ENCODE results near the gene HIBADH.
A peak's percentile ranks its signal among the peaks of the same experiment; 100 is the strongest.
"Not testable (repeated sequence)": the region's sequence is repeated elsewhere in the genome, so short reads cannot be mapped to it uniquely, and the experiment has no call there.

The HIBADH gene

GRCh38 chr7:27581119-27581518 lies 81.6 kb downstream of the HIBADH start:
- no peak overlapping the region for H3K27ac ChIP-seq
- TF ChIP-seq CTCF (conservative IDR thresholded peaks at IDR 0.05): no peak

- no peak for TF ChIP-seq CTCF (conservative IDR thresholded peaks at IDR 0.05)
- no peak overlapping the region for H3K27ac ChIP-seq
Observed at GRCh38 chr7:27579565-27579964, 83.1 kb downstream of the HIBADH start.

GRCh38 chr7:27578169-27578568 lies 84.5 kb downstream of the HIBADH start:
- not testable (repeated sequence) for H3K27ac ChIP-seq

GRCh38 chr7:27576360-27576944 lies 86.2 kb downstream of the HIBADH start:
- TF ChIP-seq CTCF (conservative IDR thresholded peaks at IDR 0.05): peak; percentile 75
- peak overlapping the region; percentile 49; the same call in 1 of the 2 replicates for H3K27ac ChIP-seq

- no peak for TF ChIP-seq CTCF (conservative IDR thresholded peaks at IDR 0.05)
- peak overlapping the region; percentile 49 for H3K27ac ChIP-seq
Observed at GRCh38 chr7:27575613-27576012, 87.1 kb downstream of the HIBADH start.

- no peak for TF ChIP-seq CTCF (conservative IDR thresholded peaks at IDR 0.05)
- H3K27ac ChIP-seq: no peak overlapping the region
Observed at GRCh38 chr7:27569106-27569505, 93.6 kb downstream of the HIBADH start.

GRCh38 chr7:27567266-27567665 lies 95.4 kb downstream of the HIBADH start:
- no peak overlapping the region for H3K27ac ChIP-seq
- no peak for TF ChIP-seq CTCF (conservative IDR thresholded peaks at IDR 0.05)

- H3K27ac ChIP-seq: no peak overlapping the region
- no peak for TF ChIP-seq CTCF (conservative IDR thresholded peaks at IDR 0.05)
Observed at GRCh38 chr7:27564881-27565482, 97.7 kb downstream of the HIBADH start.
